T-helper 2 cell treated with Interferon-gamma antibody and Interleukin-4, amounts not matched to agents 5 μg/mL and 100 μg/mL, for 36 hours (primary cell): ENCODE results near the gene PIK3IP1.
"Not testable (repeated sequence)": the region's sequence is repeated elsewhere in the genome, so short reads cannot be mapped to it uniquely, and the experiment has no call there.

Experiments
- DNase-seq: peaks from one replicate; pipeline ENCODE4 v3.0.0; 2021; ENCODE audit warnings: low spot score
- H3K27ac Mint-ChIP-seq: one replicate; pipeline ENCODE4 v1.8.0; 2021; ENCODE audit warnings: mild to moderate bottlenecking, mixed read lengths
- H3K27me3 Mint-ChIP-seq: one replicate; pipeline ENCODE4 v1.8.0; 2021; ENCODE audit warnings: low read depth, mixed read lengths
- H3K36me3 Mint-ChIP-seq: one replicate; pipeline ENCODE4 v1.8.0; 2021; ENCODE audit warnings: low read depth, mixed read lengths
- H3K4me1 Mint-ChIP-seq: one replicate; pipeline ENCODE4 v1.8.0; 2021; ENCODE audit warnings: low read depth, mixed read lengths
- H3K4me3 Mint-ChIP-seq: one replicate; pipeline ENCODE4 v1.8.0; 2022; ENCODE audit warnings: mild to moderate bottlenecking, moderate library complexity, mixed read lengths
- H3K9me3 Mint-ChIP-seq: one replicate; pipeline ENCODE4 v1.8.0; 2021; ENCODE audit warnings: mixed read lengths

PIK3IP1 gene

DNA sequence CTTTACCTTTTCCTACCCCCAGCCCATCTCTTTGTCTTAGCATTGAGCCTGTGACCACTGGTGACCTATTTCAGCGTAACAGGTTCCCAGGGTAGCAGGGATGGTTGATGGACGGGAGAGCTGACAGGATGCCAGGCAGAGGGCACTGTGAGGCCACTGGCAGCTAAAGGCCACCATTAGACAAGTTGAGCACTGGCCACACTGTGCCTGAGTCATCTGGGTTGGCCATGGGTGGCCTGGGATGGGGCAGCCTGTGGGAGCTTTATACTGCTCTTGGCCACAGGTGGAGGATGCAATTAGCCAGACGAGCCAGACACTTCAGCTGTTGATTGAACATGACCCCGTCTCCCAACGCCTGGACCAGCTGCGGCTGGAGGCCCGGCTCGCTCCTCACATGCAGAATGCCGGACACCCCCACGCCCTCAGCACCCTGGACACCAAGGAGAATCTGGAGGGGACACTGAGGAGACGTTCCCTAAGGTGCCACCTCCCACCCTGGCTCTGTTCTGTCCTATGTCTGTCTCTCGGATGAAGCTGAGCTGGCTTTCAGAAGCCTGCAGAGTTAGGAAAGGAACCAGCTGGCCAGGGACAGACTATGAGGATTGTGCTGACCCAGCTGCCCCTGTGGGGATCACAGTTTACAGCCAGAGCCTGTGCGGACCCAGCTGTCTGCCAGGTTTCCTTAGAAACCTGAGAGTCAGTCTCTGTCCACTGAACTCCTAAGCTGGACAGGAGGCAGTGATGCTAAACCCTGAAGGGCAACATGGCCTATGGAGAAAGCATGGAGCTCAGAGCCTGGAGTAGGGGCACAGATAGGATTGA lies 29.8 kb downstream of the PIK3IP1 start:
- H3K27ac Mint-ChIP-seq: peak overlapping the region; percentile 34

GRCh38 chr22:31260474-31260856 lies 31.8 kb downstream of the PIK3IP1 start:
- no peak for DNase-seq
- H3K4me1 Mint-ChIP-seq: no peaks in the 10 kb centered on the region
- H3K4me3 Mint-ChIP-seq: no peak overlapping the region
- no peaks in the 10 kb centered on the region for H3K9me3 Mint-ChIP-seq
- no peaks in the 10 kb centered on the region for H3K27me3 Mint-ChIP-seq
- H3K27ac Mint-ChIP-seq: no peak overlapping the region
- H3K36me3 Mint-ChIP-seq: peaks cover 31% of the 10 kb centered on the region

More for the DNA sequence above, 29.8 kb downstream of the PIK3IP1 start:
- Mint-ChIP-seq H3K4me3 (no peak overlapping the region), H3K9me3 (no peaks in the 10 kb centered on the region), H3K36me3 (peaks cover 43% of the 10 kb centered on the region), H3K4me1 (no peaks in the 10 kb centered on the region), H3K27me3 (no peaks in the 10 kb centered on the region)
- no peak for DNase-seq

DNA sequence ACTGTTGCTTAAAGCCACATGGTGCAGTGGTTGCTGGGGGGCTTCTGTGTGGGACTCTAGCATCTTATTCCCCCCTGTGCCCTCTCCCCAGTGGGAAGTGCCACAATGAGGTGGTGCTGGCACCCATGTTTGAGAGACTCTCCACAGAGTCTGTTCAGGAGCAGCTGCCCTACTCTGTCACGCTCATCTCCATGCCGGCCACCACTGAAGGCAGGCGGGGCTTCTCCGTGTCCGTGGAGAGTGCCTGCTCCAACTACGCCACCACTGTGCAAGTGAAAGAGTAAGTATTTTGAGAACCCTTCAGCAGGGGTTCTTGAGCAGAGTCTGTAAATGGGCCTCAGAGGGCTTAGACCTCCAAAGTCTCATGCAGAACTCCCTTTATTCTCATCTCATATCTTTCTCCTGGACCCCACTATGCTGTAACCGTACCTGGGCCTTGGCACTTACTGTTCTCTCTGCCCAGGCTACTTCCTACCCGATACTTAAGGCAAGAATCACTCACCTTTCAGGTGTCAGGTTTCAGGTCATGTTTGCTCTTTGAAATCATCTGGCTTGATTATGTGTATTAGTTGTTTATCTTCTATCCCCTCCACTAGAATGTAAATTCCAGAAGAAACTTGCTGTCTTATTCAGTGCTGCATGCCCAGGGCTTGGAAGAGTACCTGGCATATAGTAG lies 32.4 kb downstream of the PIK3IP1 start:
- Mint-ChIP-seq H3K4me3 (no peak overlapping the region), H3K36me3 (peaks cover 31% of the 10 kb centered on the region), H3K27ac (no peak overlapping the region), H3K27me3 (no peaks in the 10 kb centered on the region), H3K9me3 (no peaks in the 10 kb centered on the region), H3K4me1 (no peaks in the 10 kb centered on the region)
- DNase-seq: no peak

GRCh38 chr22:31253949-31254348 lies 38.3 kb downstream of the PIK3IP1 start:
- Mint-ChIP-seq H3K27ac (no peak overlapping the region), H3K9me3 (no peaks in the 10 kb centered on the region), H3K36me3 (peaks cover 2% of the 10 kb centered on the region), H3K4me3 (no peak overlapping the region), H3K27me3 (no peaks in the 10 kb centered on the region), H3K4me1 (no peaks in the 10 kb centered on the region)
- no peak for DNase-seq

DNA sequence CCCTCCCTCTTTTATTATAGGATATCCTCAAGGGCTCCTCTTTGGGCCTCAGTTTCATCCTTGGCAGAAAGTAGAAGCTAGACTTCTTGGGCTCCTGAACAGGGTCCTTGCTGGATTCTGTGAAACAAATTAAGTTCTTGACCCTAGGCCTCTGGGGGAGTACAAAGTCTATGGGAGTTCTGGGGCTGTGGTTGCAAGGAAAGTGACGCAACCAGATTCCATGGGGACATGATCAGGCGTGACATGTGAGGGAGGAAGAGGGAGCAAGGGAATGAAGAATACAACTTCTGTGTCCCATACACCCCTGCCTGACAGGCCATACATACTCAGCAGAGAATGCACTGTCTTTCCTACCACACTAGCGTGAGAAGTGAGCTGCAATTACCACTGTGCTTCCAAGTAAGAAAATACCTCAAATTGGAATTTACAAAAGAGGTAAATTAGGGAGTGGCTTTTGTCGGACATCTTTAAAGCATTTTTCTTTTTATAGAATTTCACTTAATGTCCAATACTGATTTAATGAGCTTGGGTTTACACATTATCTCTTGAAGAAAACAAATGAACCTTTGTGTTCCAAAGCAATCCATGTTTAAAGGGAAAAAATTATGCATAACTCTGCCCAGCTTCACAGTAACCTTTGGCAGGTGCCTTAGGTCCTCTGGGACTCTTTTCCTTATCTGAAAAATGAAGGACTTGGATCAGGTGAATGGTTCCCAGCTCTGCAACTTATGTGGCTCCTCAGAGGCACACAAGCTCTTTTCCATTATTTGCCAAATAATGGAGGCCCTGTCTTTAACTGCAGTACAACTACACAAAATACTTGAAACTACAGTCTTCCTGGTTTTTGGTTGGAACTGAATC lies 41.3 kb downstream of the PIK3IP1 start:
- H3K27ac Mint-ChIP-seq: no peak overlapping the region
- H3K36me3 Mint-ChIP-seq: peaks cover 5% of the 10 kb centered on the region

DNA sequence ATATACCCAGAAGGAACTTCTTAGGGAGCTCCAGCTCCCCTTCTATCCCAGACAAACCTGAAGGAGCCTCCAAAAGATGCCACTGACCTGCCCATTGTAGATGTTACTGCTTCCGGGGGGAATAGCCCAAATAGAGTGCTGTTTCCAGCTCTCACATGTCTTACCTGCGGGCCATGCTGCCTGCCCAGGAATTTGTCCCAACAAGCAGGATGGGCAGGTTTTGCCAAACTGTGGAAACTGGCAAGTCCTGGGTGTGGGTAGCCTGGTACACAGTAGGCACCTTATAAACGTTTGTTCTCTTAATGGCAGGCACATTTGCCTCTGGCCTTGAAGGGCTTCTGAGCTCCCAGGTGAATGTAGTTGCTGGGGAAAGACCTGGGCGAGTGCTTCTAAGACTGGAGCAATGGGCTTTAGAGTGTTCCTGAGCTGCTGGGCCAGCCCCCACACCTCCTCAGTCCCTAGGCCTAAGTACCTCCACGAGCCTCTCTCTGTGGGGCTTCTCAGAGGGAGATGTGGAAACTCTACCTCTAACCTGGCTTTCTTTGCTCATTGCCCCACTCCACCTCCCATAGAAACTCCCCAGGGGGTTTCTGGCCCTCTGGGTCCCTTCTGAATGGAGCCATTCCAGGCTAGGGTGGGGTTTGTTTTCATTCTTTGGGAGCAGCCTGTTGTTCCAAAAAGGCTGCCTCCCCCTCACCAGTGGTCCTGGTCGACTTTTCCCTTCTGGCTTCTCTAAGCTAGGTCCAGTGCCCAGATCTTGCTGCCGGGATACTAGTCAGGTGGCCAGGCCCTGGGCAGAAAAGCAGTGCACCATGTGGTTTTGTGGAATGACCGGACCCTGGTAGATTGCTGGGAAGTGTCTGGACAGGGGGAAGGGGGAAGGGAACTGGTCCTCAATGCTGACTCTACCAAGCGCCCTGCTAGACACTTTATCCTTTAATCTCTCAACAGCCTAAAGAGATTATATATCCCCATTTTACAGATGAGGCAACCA lies 43.0 kb downstream of the PIK3IP1 start:
- H3K4me3 Mint-ChIP-seq: no peak overlapping the region
- H3K4me1 Mint-ChIP-seq: peaks cover 27% of the 10 kb centered on the region
- peaks cover 5% of the 10 kb centered on the region for H3K36me3 Mint-ChIP-seq
- DNase-seq: no peak
- H3K27me3 Mint-ChIP-seq: no peaks in the 10 kb centered on the region
- H3K27ac Mint-ChIP-seq: no peak overlapping the region
- no peaks in the 10 kb centered on the region for H3K9me3 Mint-ChIP-seq

More for the DNA sequence above, 41.3 kb downstream of the PIK3IP1 start:
- no peak for DNase-seq
- no peak overlapping the region for H3K4me3 Mint-ChIP-seq
- no peaks in the 10 kb centered on the region for H3K27me3 Mint-ChIP-seq
- no peaks in the 10 kb centered on the region for H3K9me3 Mint-ChIP-seq
- H3K4me1 Mint-ChIP-seq: peaks cover 17% of the 10 kb centered on the region

- Mint-ChIP-seq H3K4me1 (peaks cover 36% of the 10 kb centered on the region), H3K27ac (peak overlapping the region; percentile 39), H3K27me3 (no peaks in the 10 kb centered on the region), H3K9me3 (no peaks in the 10 kb centered on the region), H3K4me3 (peak overlapping the region; percentile 80), H3K36me3 (peaks cover 5% of the 10 kb centered on the region)
- peak; percentile 55 for DNase-seq
Observed at GRCh38 chr22:31248138-31248745, 44.0 kb downstream of the PIK3IP1 start.

DNA sequence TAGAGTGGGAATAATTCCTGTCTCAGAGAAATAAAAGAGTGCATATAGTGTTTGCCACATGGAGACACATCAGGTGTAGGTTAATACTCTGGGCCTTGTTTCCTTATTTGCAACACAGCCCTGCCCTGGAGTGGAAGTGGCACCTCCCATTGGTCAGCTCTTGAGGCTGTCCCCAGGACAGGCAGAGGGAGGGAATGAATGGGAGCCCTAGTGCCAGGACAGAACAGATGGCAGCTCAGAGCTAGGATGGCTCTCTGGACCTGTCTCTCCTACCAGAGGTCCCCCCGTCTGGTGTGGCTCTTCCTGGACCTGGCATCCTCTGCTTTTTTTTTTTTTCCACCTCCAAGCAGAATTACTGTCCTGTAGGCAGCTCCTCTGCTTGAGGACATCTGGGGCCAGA lies 44.6 kb downstream of the PIK3IP1 start:
- H3K27me3 Mint-ChIP-seq: no peaks in the 10 kb centered on the region
- DNase-seq: no peak
- H3K4me1 Mint-ChIP-seq: peaks cover 39% of the 10 kb centered on the region

DNA sequence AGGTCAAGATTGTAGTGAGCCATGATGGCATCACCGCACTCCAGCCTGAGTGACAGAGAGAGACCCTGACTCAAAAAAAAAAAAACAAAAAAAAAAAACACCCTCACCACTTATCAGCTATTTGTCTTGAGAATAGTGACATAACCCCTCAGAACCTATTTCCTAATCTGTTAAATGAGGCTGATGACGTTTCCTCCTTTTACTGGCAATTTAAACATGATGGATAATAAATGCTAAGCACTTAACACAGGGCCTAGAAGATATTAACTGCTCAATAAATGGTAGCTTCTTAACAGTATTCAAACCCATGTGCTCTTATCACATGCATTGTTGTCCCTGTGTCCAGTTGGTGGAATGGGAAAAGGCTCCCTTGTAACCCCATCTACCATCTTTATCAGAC lies 45.6 kb downstream of the PIK3IP1 start:
- no peak for DNase-seq
- no peaks in the 10 kb centered on the region for H3K27me3 Mint-ChIP-seq
- H3K4me1 Mint-ChIP-seq: peaks cover 42% of the 10 kb centered on the region
- no peaks in the 10 kb centered on the region for H3K9me3 Mint-ChIP-seq
- H3K27ac Mint-ChIP-seq: no peak overlapping the region
- no peak overlapping the region for H3K4me3 Mint-ChIP-seq
- H3K36me3 Mint-ChIP-seq: peaks cover 9% of the 10 kb centered on the region

More for the DNA sequence above, 44.6 kb downstream of the PIK3IP1 start:
- no peaks in the 10 kb centered on the region for H3K9me3 Mint-ChIP-seq
- peak overlapping the region; percentile 80 for H3K4me3 Mint-ChIP-seq
- peak overlapping the region; percentile 39 for H3K27ac Mint-ChIP-seq
- peaks cover 5% of the 10 kb centered on the region for H3K36me3 Mint-ChIP-seq

DNA sequence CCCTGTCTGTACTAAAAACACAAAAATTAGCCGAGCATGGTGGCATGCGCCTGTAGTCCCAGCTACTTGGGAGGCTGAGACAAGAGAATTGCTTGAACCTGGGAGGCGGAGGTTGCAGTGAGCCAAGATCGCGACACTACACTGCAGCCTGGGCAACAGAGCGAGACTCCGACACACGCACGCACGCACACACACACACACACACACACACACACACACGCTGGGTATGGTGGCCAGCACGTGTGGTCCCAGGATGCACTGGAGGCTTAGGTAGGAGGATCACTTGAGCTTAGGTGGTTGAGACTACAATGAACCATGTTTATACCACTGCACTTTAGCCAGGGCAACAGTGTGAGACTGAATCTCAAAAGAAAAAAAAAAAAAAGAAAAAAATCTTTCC lies 46.3 kb downstream of the PIK3IP1 start:
- DNase-seq, H3K27me3 Mint-ChIP-seq, H3K9me3 Mint-ChIP-seq, H3K27ac Mint-ChIP-seq, H3K4me3 Mint-ChIP-seq: not testable (repeated sequence)
- Mint-ChIP-seq H3K36me3 (peaks cover 12% of the 10 kb centered on the region), H3K4me1 (peaks cover 46% of the 10 kb centered on the region)

GRCh38 chr22:31244943-31245451 lies 47.3 kb downstream of the PIK3IP1 start:
- Mint-ChIP-seq H3K36me3 (peaks cover 12% of the 10 kb centered on the region), H3K4me1 (peaks cover 50% of the 10 kb centered on the region), H3K9me3 (no peaks in the 10 kb centered on the region), H3K27me3 (no peaks in the 10 kb centered on the region), H3K4me3 (peak overlapping the region; percentile 32), H3K27ac (peak overlapping the region; percentile 38)
- DNase-seq: no peak

- H3K27ac Mint-ChIP-seq: peak overlapping the region; percentile 38
- peaks cover 56% of the 10 kb centered on the region for H3K4me1 Mint-ChIP-seq
- no peaks in the 10 kb centered on the region for H3K9me3 Mint-ChIP-seq
- H3K4me3 Mint-ChIP-seq: no peak overlapping the region
- peaks cover 12% of the 10 kb centered on the region for H3K36me3 Mint-ChIP-seq
- no peak for DNase-seq
- no peaks in the 10 kb centered on the region for H3K27me3 Mint-ChIP-seq
Observed at GRCh38 chr22:31244046-31244942, 48.0 kb downstream of the PIK3IP1 start.
